Measurements from ENCODE around the gene GSDMA.

The GSDMA gene

GRCh38 chr17:39988206-39988810 lies 25.5 kb downstream of the GSDMA start:
- TF ChIP-seq CTCF (IDR thresholded peaks at IDR 0.05; ENCODE audit: extremely low read depth, missing control alignments) = no peak
- DNase-seq (ENCODE audit: low spot score) = no peak

- TF ChIP-seq CTCF (IDR thresholded peaks at IDR 0.05; ENCODE audit: extremely low read depth, missing control alignments) = no peak
- no peak for DNase-seq (ENCODE audit: low spot score)
Measured at GRCh38 chr17:39994448-39994847, 31.6 kb downstream of the GSDMA start.

- TF ChIP-seq CTCF (IDR thresholded peaks at IDR 0.05; ENCODE audit: extremely low read depth, missing control alignments) = no peak
- no peak for DNase-seq (ENCODE audit: low spot score)
Measured at GRCh38 chr17:39995438-39995837, 32.6 kb downstream of the GSDMA start.

- no peak for DNase-seq (ENCODE audit: low spot score)
- TF ChIP-seq CTCF (IDR thresholded peaks at IDR 0.05; ENCODE audit: extremely low read depth, missing control alignments) = no peak
Measured at GRCh38 chr17:39996162-39996561, 33.4 kb downstream of the GSDMA start.

GRCh38 chr17:39996800-39997199 lies 34.0 kb downstream of the GSDMA start:
- DNase-seq (ENCODE audit: low spot score) = no peak
- TF ChIP-seq CTCF (IDR thresholded peaks at IDR 0.05; ENCODE audit: extremely low read depth, missing control alignments) = no peak

GRCh38 chr17:39997543-39997942 lies 34.7 kb downstream of the GSDMA start:
- no peak for TF ChIP-seq CTCF (IDR thresholded peaks at IDR 0.05; ENCODE audit: extremely low read depth, missing control alignments)
- no peak for DNase-seq (ENCODE audit: low spot score)

GRCh38 chr17:39999067-39999466 lies 36.3 kb downstream of the GSDMA start:
- TF ChIP-seq CTCF (IDR thresholded peaks at IDR 0.05; ENCODE audit: extremely low read depth, missing control alignments) = no peak
- no peak for DNase-seq (ENCODE audit: low spot score)
